Measurements from ENCODE around the gene DOLPP1. TPM values are rescaled to one million over a fixed set of nuclear protein-coding genes. Genes with fewer than 3 reads are reported as not detected.
"Not testable (repeated sequence)": the region's sequence is repeated elsewhere in the genome, so short reads cannot be mapped to it uniquely, and the experiment has no call there.

Gene DOLPP1
- total RNA-seq, 1 experiment from 2014 or later: 12.9 TPM

DNA sequence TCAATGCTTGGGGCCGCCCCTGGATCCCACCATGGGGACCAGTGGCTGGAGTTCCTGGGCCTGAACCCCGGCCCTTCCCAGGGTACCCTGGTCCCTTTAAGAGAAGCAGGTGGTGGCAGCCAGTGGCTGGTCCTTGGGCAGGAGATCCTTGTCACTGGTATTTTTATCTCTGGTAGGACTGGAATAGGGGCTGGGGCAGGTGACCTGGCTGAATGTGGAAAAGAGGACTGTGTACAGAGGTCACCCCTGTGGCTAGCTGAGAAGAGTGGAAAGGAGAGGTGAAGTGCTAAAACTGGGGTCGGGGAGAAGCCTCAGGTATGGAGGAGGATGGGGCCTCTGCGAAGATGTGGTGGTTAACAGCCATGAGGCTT lies 22.7 kb downstream of the DOLPP1 start:
- in situ Hi-C loops (cut with HindIII; ENCODE audit: low pct_unique_long_range_greater_than_20kb, low sequenced_read_pairs): no loop called here
- no peak for DNase-seq (ENCODE audit: low read depth, low spot score)

- no peak for DNase-seq (ENCODE audit: low read depth, low spot score)
- in situ Hi-C loops (cut with HindIII; ENCODE audit: low pct_unique_long_range_greater_than_20kb, low sequenced_read_pairs): no loop called here
These were observed 23.1 kb downstream of the DOLPP1 start for GRCh38 chr9:129104051-129104450.

GRCh38 chr9:129105857-129106694 lies 25.2 kb downstream of the DOLPP1 start:
- in situ Hi-C loops (cut with HindIII; ENCODE audit: low pct_unique_long_range_greater_than_20kb, low sequenced_read_pairs): no loop called here
- no peak for DNase-seq (ENCODE audit: low read depth, low spot score)

- DNase-seq (ENCODE audit: low read depth, low spot score): no peak
- in situ Hi-C loops (cut with HindIII; ENCODE audit: low pct_unique_long_range_greater_than_20kb, low sequenced_read_pairs): no loop called here
These were observed 26.7 kb downstream of the DOLPP1 start for GRCh38 chr9:129107651-129108050.

GRCh38 chr9:129108083-129108804 lies 27.3 kb downstream of the DOLPP1 start:
- in situ Hi-C loops (cut with HindIII; ENCODE audit: low pct_unique_long_range_greater_than_20kb, low sequenced_read_pairs): no loop called here
- DNase-seq (ENCODE audit: low read depth, low spot score): no peak

- in situ Hi-C loops (cut with HindIII; ENCODE audit: low pct_unique_long_range_greater_than_20kb, low sequenced_read_pairs): no loop called here
- DNase-seq (ENCODE audit: low read depth, low spot score): no peak
These were observed 28.1 kb downstream of the DOLPP1 start for GRCh38 chr9:129108805-129109536.

DNA sequence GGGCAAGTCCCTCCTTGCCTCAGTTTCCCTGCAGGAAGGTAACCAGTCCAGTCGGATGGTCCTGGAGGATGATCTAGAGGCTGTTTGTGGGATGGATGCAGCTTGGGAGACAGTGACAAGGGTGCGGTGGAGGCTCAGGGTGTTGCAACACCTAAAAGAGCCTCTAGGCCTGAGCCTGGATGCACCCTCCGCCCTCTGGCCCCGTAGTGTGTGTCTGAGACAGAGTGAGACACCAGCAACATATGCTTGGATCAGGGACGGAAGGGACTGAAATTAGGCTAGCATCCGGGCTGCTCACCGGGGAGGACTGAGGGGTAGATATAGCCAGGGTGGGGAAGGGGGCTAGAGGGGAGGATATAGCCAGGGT lies 28.6 kb downstream of the DOLPP1 start:
- in situ Hi-C loops (cut with HindIII; ENCODE audit: low pct_unique_long_range_greater_than_20kb, low sequenced_read_pairs): no loop called here
- DNase-seq (ENCODE audit: low read depth, low spot score): peak; percentile 15

- DNase-seq (ENCODE audit: low read depth, low spot score): peak; percentile 17
- in situ Hi-C loops (cut with HindIII; ENCODE audit: low pct_unique_long_range_greater_than_20kb, low sequenced_read_pairs): no loop called here
These were observed 29.2 kb downstream of the DOLPP1 start for GRCh38 chr9:129109952-129110739.

- peak; percentile 92 for DNase-seq (ENCODE audit: low read depth, low spot score)
- in situ Hi-C loops (cut with HindIII; ENCODE audit: low pct_unique_long_range_greater_than_20kb, low sequenced_read_pairs): no loop called here
These were observed 30.0 kb downstream of the DOLPP1 start, which contains the start of the genes CRAT and PTPA for GRCh38 chr9:129110740-129111527. Gene CRAT (minus strand): TSS chr9:129110793. CDS start chr9:129110509, 284 bp downstream. Gene PTPA (plus strand): TSS chr9:129111415. CDS start chr9:129111601, 186 bp downstream.

DNA sequence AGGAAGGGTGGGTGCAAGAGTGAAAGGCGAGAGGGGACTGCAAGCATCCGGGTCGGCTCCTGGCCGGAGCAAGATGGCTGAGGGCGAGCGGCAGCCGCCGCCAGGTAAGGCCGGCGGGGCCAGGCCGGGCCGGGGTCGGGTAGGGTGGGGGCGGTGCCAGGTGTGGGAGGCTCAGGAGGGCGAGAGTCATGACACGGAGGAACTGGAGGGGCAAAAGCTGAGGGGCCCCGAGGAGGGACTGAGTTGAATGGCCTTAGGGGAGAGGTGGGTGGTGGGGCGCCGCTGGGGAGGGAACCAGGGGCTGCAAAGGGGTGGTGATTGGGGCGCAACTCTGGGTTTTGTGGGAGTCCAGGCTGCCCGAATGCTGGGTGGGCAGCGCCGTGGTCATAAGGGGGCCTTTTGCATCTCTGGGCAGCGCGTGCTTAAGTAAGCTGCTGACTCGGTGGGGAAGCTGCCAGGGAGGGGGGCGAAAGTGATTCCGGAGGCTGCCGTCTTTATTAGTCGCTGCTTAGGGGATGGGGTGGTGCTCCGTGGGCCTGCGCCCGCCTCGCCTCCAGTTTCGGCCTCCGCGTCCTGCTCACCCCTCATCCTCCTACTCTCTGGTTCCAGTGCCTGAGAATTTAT lies 30.7 kb downstream of the DOLPP1 start:
- peak; percentile 34 for DNase-seq (ENCODE audit: low read depth, low spot score)
- in situ Hi-C loops (cut with HindIII; ENCODE audit: low pct_unique_long_range_greater_than_20kb, low sequenced_read_pairs): no loop called here

DNA sequence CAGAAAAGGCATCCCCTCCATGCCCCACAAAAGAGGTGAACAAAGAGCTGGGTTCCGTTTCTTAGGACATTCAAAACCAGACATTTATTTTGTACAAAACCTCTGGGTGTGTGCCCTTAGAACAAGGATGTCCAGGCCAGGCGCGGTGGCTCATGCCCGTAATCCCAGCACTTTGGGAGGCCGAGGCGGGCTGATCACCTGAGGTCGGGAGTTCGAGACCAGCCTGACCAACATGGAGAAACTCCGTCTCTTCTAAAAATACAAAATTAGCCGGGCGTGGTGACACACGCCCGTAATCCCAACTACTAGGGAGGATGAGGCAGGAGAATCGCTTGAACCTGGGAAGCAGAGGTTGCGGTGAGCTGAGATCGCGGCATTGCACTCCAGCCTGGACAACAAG lies 31.6 kb downstream of the DOLPP1 start:
- in situ Hi-C loops (cut with HindIII; ENCODE audit: low pct_unique_long_range_greater_than_20kb, low sequenced_read_pairs); DNase-seq (ENCODE audit: low read depth, low spot score): not testable (repeated sequence)

GRCh38 chr9:129113645-129114304 lies 32.9 kb downstream of the DOLPP1 start:
- in situ Hi-C loops (cut with HindIII; ENCODE audit: low pct_unique_long_range_greater_than_20kb, low sequenced_read_pairs): no loop called here

DNA sequence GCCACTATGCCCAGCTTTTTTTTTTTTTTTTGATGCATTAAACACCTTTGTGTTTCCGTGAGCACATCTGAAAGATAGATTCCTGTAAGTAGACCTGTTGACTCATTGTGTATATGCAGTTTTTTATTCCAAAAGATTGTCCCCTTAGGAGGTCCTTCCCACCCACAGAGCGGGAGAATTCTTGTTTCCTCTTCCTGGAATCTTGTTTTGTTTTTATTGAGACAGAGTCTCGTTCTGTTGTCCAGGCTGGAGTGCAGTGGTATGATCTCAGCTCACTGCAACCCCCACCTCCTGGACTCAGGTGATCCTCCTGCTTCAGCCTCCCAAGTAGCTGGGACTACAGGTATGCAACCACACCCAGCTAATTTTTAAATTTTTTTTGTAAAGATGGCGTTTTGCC lies 37.9 kb downstream of the DOLPP1 start:
- in situ Hi-C loops (cut with HindIII; ENCODE audit: low pct_unique_long_range_greater_than_20kb, low sequenced_read_pairs): no loop called here
- no peak for DNase-seq (ENCODE audit: low read depth, low spot score)

More at GRCh38 chr9:129113645-129114304, 32.9 kb downstream of the DOLPP1 start:
- no peak for DNase-seq (ENCODE audit: low read depth, low spot score)

DNA sequence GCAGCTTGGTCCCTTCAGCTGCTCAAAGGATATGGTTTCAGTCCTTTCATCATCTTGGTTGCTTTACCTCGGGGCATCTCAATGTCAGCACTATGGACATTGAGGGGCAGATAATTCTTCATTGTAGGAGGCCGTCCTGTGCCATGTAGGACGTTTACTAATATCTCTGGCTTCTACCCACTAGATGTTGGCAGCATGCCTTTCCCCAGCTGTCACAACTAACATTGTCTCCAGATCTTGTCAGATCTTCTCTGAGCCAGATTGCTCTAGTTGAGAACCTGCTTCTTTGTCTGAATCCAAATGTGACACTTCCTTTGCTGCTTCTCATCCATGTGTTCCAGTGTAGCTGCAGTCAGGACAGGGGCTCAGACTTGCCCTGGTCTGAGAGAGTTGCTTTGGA lies 40.6 kb downstream of the DOLPP1 start:
- DNase-seq (ENCODE audit: low read depth, low spot score): no peak
- in situ Hi-C loops (cut with HindIII; ENCODE audit: low pct_unique_long_range_greater_than_20kb, low sequenced_read_pairs): no loop called here

DNA sequence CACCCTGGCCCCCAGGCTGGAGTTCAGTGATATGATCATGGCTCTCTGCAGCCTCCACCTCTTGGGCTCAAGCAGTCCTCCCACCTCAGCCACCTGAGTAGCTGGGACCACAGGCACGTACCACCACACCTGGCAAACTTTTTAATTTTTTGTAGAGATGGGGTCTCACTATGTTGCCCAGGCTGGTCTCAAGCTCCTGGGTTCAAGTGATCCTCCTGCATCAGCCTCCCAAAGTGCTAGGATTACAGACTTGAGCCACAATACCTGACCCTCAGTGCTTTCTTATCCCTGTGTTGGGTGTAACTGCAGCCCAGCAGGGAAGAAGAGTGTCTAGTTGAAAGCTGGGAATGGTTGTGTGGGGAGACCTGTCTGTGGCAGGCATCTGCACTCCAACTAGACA lies 41.2 kb downstream of the DOLPP1 start:
- in situ Hi-C loops (cut with HindIII; ENCODE audit: low pct_unique_long_range_greater_than_20kb, low sequenced_read_pairs): no loop called here

GRCh38 chr9:129122976-129123375 lies 42.1 kb downstream of the DOLPP1 start:
- in situ Hi-C loops (cut with HindIII; ENCODE audit: low pct_unique_long_range_greater_than_20kb, low sequenced_read_pairs); DNase-seq (ENCODE audit: low read depth, low spot score): not testable (repeated sequence)

More for the DNA sequence above, 41.2 kb downstream of the DOLPP1 start:
- DNase-seq (ENCODE audit: low read depth, low spot score): no peak

Data from SK-MEL-5 (cell line).